Panc1 (cell line): ENCODE results near the gene FAM83B. TPM values are rescaled to one million over a fixed set of nuclear protein-coding genes. Genes with fewer than 3 reads are reported as not detected.

Source experiments
- ATAC-seq: fragments of 200-7000 bp; cut with Tn5 transposase; 2 replicates; pipeline ENCODE4 v1.9.1; 2020; ENCODE audit warnings: mild to moderate bottlenecking, moderate library complexity
- BruUV-seq: library from RNA; stranded (reverse); fragments of 400-500 nt; replicated peaks from 2 replicates; lab custom pipeline; 2021; lab: Mats Ljungman, UMichigan
- CTCF ChIA-PET: fragments of 300-600 bp; sonication (Branson Sonifier 250); formaldehyde crosslinking; loops from one replicate; lab custom pipeline; 2022; ENCODE audit warnings: antibody characterized with exemption; lab: Charles Lee
- POLR2A ChIA-PET: fragments of 300-600 bp; sonication (Branson Sonifier 250); formaldehyde crosslinking; loops from one replicate; lab custom pipeline; 2022; ENCODE audit warnings: antibody characterized with exemption; lab: Charles Lee
- DNase-seq: peaks from one replicate; pipeline ENCODE4 v3.0.0-alpha.2; 2010; ENCODE audit warnings: low read depth, low spot score
- H3K27ac ChIP-seq: 2 replicates; pipeline ENCODE4 v1.5.1; 2011; ENCODE audit warnings: mild to moderate bottlenecking, low read length, inconsistent platforms
- H3K27me3 ChIP-seq: fragments of 200-500 bp; sonication (Bioruptor generic); 2 replicates; pipeline ENCODE4 v1.6.0; 2014; ENCODE audit warnings: low read length, inconsistent platforms; ENCODE audit not compliant: control insufficient read depth, insufficient read depth
- H3K36me3 ChIP-seq: fragments of 200-500 bp; sonication (Bioruptor generic); 2 replicates; pipeline ENCODE4 v1.5.1; 2014; ENCODE audit warnings: inconsistent platforms, mild to moderate bottlenecking, low read length, moderate library complexity; ENCODE audit not compliant: control insufficient read depth, insufficient read depth
- H3K4me1 ChIP-seq: 2 replicates; pipeline ENCODE4 v1.5.1; 2011; ENCODE audit warnings: inconsistent platforms, mild to moderate bottlenecking, low read length, moderate library complexity; ENCODE audit not compliant: control insufficient read depth, insufficient read depth
- H3K4me3 ChIP-seq, 2 experiments: 2 replicates each; pipeline ENCODE4 v1.5.1; 2011 to 2012; ENCODE audit warnings: low read depth in 2 of 2, low read length in 2 of 2, mild to moderate bottlenecking in 2 of 2, inconsistent platforms in 1 of 2, moderate library complexity in 1 of 2
- H3K9me3 ChIP-seq: fragments of 200-500 bp; sonication (Bioruptor generic); 2 replicates; pipeline ENCODE4 v1.5.1; 2014; ENCODE audit warnings: low read depth, mild to moderate bottlenecking, inconsistent platforms, low read length, moderate library complexity; ENCODE audit not compliant: control insufficient read depth, insufficient read depth
- CTCF ChIP-seq: fragments of 450-650 bp; IDR thresholded peaks from 2 replicates; pipeline ENCODE4 v1.5.1; 2017; ENCODE audit warnings: mild to moderate bottlenecking
- POLR2AphosphoS5 ChIP-seq: IDR thresholded peaks from 2 replicates; pipeline ENCODE4 v1.6.1; 2012; ENCODE audit warnings: mild to moderate bottlenecking, low read depth, low read length, moderate library complexity
- SIN3A ChIP-seq: IDR thresholded peaks from 2 replicates; pipeline ENCODE4 v1.6.1; 2012; ENCODE audit warnings: low read depth, mild to moderate bottlenecking, low read length, moderate library complexity, borderline replicate concordance; ENCODE audit not compliant: insufficient read depth
- TCF7L2 ChIP-seq: IDR thresholded peaks from 2 replicates; pipeline ENCODE4 v1.6.1; 2011; ENCODE audit warnings: mild to moderate bottlenecking, low read depth, low read length, inconsistent platforms
- in situ Hi-C: cut with HindIII; loops from 2 replicates; pipeline ENCODE4 v1.10.0; 2016; ENCODE audit warnings: low sequenced_read_pairs, low pct_unique_long_range_greater_than_20kb
- intact Hi-C: fragments of 100-400 bp; cut with micrococcal nuclease; formaldehyde crosslinking; loops from one replicate; pipeline ENCODE4 v1.10.0; 2022; ENCODE audit not compliant: unreplicated experiment
- total RNA-seq: library from RNA; stranded (reverse); gene quantifications from one replicate; pipeline ENCODE4 v1.2.1, GENCODE V29; 2021; ENCODE audit not compliant: unreplicated experiment
- TF ChIP-seq, protein P1 (sequence below), 2 experiments: IDR thresholded peaks; 2 replicates each; pipeline ENCODE4 v1.6.1; 2011 to 2012; ENCODE audit warnings: low read depth in 2 of 2, control low read depth in 1 of 2, low read length in 1 of 2, mild to moderate bottlenecking in 1 of 2, moderate library complexity in 1 of 2; ENCODE audit not compliant: insufficient read depth in 1 of 2

The FAM83B gene
- total RNA-seq, 1 experiment from 2014 or later: not detected

DNA sequence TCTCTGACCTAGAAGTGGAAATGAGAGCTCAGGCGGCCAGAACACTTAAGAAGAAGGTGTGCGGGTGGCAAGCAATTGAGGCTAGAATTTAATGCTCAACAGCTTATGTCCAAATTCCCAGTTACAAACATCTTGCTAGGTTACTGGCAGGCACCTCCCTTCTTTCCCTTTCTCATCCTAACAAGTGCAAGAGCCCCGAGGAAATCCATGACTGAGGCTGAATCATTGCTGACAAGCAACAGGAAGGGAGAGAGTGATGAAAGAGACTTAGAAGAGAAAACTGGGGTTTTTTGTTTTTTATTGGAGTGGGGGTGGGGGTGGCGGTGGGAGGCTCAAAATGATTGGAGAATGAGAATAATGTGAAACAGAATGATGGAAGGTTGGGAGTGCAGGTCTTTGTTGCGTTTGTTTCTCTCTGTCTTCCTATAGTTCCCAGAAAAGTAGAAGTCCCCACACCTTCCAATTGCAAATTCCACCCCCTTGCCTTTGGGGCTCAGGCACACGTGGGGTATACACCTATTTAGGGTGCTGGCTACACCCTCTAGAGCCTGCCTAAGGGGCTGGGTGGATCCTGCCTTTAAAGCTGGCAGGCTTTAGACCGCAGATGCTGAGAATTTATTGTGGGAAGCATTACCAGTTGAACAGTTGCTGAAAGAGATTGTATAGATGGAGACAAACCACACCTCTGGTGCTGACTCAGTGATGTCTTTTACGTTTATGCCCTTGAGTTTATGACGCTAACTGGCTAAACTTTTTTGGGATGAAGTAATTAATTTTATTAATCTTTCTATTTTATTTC lies 1.4 kb downstream of the FAM83B start:
- no peak for ATAC-seq
- Histone ChIP-seq H3K36me3 (no peaks in the 10 kb centered on the region; the same call in 1 of the 2 replicates), H3K27ac (no peak overlapping the region), H3K27me3 (peaks cover 44% of the 10 kb centered on the region), H3K4me3 (no peak overlapping the region), H3K4me1 (peaks cover 4% of the 10 kb centered on the region), H3K9me3 (no peaks in the 10 kb centered on the region)
- ChIA-PET POLR2A (no interaction called here), CTCF (interaction anchor here (0.6 kb wide), 1 partner anchor 876 kb away, joined by 3 read pairs; no protein-coding TSS in a partner anchor)
- TF ChIP-seq POLR2AphosphoS5: no peak
- TF ChIP-seq CTCF: no peak
- TF ChIP-seq SIN3A: no peak
- no peak for TF ChIP-seq TCF7L2
- TF ChIP-seq, protein P1, sequence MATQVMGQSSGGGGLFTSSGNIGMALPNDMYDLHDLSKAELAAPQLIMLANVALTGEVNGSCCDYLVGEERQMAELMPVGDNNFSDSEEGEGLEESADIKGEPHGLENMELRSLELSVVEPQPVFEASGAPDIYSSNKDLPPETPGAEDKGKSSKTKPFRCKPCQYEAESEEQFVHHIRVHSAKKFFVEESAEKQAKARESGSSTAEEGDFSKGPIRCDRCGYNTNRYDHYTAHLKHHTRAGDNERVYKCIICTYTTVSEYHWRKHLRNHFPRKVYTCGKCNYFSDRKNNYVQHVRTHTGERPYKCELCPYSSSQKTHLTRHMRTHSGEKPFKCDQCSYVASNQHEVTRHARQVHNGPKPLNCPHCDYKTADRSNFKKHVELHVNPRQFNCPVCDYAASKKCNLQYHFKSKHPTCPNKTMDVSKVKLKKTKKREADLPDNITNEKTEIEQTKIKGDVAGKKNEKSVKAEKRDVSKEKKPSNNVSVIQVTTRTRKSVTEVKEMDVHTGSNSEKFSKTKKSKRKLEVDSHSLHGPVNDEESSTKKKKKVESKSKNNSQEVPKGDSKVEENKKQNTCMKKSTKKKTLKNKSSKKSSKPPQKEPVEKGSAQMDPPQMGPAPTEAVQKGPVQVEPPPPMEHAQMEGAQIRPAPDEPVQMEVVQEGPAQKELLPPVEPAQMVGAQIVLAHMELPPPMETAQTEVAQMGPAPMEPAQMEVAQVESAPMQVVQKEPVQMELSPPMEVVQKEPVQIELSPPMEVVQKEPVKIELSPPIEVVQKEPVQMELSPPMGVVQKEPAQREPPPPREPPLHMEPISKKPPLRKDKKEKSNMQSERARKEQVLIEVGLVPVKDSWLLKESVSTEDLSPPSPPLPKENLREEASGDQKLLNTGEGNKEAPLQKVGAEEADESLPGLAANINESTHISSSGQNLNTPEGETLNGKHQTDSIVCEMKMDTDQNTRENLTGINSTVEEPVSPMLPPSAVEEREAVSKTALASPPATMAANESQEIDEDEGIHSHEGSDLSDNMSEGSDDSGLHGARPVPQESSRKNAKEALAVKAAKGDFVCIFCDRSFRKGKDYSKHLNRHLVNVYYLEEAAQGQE (IDR thresholded peaks at IDR 0.05; ENCODE audit: insufficient read depth in 1 of 2, low read depth in 2 of 2, low read length in 1 of 2): no peak
- intact Hi-C loops: no loop called here
- in situ Hi-C loops: no loop called here
- DNase-seq: peak; percentile 28
- no TSS peak for BruUV-seq

DNA sequence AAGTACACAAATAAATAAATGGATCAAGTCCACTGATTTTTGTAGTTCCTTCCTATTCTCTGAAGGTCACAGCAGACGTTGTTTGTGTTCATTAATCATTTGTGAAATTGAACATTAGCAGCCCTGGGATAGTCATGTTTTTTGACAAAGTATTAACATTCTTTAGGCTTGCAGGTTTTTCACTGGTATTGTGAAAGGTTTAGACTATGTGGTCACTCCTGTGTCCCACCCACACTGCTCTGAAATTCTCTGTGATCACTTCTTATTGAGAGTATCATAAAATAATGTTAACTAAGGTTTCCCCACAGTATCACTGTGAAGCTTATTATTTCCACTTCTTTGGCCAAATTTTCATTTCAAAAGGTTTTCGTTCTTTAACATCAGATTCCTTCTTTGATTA lies 3.5 kb downstream of the FAM83B start:
- H3K36me3 ChIP-seq: no peaks in the 10 kb centered on the region; the same call in 1 of the 2 replicates
- peaks cover 35% of the 10 kb centered on the region for H3K27me3 ChIP-seq
- no peak overlapping the region for H3K27ac ChIP-seq
- POLR2A ChIA-PET: no interaction called here
- peaks cover 4% of the 10 kb centered on the region for H3K4me1 ChIP-seq
- CTCF ChIA-PET: no interaction called here
- TF ChIP-seq SIN3A: no peak
- TF ChIP-seq POLR2AphosphoS5: no peak
- no peak for TF ChIP-seq CTCF
- TF ChIP-seq TCF7L2: no peak
- TF ChIP-seq, protein P1 (IDR thresholded peaks at IDR 0.05; ENCODE audit: insufficient read depth in 1 of 2, low read depth in 2 of 2, low read length in 1 of 2): no peak
- DNase-seq: no peak
- in situ Hi-C loops: no loop called here
- intact Hi-C loops: no loop called here
- H3K4me3 ChIP-seq: no peak overlapping the region
- BruUV-seq: no TSS peak
- ATAC-seq: no peak
- no peaks in the 10 kb centered on the region for H3K9me3 ChIP-seq
